8988T (cell line): ENCODE measurements around the gene ARRDC2.
"Not testable (repeated sequence)": the region's sequence is repeated elsewhere in the genome, so short reads cannot be mapped to it uniquely, and the experiment has no call there.

Source experiments
- DNase-seq: peaks from one replicate; pipeline ENCODE4 v3.0.0; 2011

Gene ARRDC2

DNA sequence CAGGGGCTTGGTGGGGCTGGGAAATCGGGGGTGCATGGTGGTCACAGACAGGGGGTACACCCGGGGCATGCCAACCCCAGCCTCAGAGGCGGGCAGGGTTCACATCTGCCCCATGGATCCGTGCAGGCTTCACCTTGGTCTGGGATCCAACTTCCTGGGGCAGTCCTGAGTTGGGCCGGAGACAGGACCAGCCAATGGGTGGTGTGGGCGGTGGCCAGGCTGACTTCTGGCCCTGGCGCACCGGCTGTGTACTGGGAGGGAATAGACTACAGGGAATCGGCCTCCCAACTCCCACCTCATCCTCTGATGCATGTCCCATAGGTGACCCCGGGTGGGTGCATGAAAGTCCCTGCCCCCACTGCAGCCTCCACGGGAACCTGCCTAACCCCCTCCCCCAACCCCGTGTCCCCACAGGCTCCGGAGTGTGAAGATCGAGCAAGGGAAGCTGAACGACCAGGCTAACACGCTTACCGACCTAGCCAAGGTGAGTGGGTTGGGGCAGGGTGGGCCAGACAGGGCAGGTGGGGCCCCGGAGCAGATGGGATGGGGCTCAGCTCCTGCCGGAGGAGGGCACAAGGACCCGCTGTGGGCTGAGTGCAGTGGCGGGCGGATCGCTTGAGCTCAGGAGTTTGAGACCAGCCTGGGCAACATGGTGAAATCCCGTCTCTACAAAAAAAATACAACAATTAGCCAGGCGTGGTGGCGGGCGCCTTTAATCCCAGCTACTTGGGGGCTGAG lies 14.7 kb upstream of the ARRDC2 start:
- DNase-seq = no peak

DNA sequence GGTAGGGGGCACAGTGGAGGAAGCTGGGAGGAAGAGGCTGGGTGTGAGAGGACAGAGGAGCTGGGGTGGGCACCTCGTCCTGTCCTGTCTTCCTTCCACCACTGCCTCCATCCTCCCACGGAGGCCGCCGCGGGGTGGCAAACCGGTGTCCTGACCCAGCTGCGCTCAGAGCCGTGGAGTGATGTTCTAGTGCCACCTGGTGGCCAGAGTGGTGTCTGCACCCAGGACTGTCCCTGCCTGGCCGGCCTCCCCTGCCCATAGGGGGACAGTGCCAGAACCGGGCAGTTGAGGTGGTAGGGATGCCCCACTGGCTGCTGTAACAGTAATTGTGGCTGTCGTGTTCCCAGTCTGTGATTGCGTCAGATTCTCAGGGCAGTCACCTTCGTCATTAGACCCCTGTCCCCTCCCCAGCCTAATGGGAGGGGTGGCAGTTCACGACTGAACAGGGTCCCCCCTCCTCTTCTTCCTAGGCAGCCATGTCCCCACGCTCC lies 11.1 kb upstream of the ARRDC2 start:
- peak; percentile 92 for DNase-seq

DNA sequence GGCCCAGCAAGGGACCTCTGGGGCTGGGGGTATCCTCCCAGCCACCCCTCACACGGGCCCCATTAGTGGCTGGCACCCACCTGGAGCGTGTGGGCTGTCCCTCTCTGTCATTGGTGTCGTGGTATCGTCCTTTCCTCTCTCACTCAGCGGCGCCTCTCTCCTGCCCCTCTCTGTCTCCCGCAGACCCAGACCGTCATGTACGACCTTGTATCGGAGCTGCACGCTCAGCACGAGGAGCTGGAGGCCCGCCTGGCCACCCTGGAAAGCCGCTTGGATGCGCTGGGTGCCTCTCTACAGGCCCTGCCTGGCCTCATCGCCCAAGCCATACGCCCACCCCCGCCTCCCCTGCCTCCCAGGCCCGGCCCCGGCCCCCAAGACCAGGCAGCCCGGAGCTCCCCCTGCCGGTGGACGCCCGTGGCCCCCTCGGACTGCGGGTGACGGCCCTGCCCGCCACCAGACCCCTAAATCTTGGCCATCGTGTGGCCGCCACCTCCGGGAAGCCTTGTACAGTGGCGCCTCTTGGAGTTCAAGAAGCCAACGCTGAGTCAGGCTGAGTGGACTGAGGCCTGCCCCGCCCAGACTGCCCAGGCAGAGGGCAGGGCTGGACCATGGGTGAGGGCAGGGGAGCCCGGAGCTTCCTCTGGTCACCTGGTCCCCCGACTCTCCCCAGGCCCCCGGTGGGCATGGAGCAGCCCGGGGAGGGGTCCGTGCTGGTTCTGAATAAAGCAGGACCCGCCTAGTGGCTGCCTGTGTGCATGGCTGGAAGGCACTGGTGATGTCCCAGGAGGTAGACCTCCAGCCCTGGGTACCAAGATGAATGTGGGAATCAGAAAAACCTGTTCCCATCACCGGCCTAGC lies 9.8 kb upstream of the ARRDC2 start:
- DNase-seq = no peak

DNA sequence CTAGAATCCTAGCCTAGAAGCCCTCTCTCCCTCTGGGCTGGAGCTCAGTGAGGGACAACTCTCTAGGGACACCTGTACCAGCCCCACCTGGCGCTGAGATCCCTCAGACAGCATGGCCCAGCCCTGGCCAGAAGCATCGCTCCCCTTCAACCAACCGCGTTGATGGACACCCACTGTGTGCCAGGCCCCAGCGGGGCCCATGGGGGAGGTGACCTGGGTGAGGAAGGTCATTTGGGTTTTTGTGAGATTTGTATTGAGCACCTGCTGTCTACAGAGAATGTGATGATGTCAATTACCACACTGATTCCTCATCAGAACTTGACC lies 9.2 kb upstream of the ARRDC2 start:
- DNase-seq = no peak

DNA sequence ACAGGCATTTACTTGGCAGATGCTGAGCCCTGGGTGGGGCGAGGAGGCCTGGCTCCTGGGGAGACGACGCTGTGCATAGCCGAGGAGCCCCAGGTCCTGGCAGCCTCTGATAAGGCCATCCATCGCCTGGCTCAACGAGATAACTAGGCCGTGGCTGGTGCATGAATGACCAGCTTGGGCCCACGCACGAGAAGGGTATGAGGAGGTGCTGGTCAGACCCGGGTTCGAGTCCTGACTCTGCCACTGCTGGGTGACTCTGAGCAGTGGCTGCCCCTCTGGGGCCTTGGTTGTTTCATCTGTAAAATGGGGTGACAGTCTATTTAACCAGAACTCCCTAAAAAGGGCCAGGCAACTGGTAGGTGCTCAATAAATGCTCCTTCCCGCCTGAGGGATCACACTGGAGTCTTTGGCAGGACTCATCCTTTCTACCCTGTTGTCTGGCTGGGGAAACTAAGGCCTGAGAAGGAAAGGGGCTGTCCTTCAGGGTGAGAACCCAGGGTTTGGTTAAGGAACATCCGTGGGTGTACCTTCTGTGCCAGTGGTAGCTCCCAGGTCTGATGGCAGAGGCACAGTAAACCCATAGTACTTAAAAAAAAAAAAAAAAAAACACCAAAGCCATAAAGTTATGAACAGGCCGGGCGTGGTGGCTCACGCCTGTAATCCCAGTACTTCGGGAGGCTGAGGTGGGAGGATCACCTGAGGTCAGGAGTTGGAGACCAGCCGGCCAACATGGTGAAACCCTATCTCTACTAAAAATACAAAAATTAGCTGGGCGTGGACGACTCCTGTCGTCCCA lies 8.1 kb upstream of the ARRDC2 start:
- DNase-seq = no peak

DNA sequence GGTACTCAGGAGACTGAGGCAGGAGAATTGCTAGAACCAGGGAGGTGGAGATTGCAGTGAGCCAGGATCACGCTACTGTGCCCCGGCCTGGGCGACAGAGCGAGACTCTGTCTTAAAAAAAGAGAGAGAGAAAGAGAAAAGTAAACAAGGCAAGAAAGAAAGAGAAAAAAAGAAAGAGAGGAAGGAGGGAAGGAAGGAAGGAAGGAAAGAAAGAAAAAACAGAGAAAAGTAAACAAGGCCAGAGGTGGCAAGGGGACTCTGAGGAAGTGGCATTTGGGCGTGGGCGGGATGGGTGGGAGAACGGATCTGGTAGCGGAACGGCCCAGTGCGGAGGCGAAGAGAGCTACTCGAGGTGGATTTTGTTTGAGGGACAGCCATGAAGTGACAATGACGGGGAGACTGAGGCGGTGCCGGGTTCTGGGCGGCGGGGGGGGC lies 7.5 kb upstream of the ARRDC2 start:
- no peak for DNase-seq

DNA sequence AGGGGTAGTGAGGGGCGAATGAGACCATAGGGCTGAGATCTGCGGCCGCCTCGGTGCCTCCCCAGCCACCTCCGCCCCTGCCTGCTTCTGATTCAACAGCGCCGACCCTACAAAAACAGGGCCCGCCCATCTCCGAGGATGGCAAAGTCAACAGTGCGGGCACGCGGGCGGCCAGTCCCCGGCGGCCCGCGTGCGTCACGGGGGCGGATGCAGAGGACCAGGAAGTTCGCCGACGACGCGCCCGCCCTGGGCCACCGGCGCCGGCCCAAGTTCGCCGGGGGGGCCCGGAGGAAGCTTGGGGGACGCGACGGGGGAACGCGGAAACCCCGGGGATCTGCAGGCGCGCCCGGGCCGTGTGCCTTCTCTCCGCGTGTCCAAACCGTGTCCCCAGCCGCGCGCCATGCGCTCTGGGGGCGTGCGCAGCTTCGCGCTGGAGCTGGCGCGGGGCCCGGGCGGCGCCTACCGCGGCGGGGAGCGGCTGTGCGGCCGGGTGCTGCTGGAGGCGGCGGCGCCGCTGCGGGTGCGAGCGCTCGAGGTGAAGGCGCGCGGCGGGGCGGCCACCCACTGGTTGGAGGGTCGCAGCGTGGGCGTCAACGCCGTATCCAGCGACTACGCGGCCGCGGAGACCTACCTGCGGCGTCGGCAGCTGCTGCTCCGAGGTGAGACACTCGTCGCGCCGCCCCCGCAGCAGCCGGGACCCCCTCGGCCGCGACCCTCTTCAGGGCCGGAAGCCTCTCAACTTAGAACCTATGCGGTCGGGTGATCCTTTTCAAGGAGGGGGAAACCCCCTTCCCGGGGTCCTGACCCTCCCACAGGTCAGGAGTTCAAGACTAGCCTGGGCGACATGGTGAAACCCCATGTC lies 6.8 kb upstream of the ARRDC2 start:
- DNase-seq = peak; percentile 95

DNA sequence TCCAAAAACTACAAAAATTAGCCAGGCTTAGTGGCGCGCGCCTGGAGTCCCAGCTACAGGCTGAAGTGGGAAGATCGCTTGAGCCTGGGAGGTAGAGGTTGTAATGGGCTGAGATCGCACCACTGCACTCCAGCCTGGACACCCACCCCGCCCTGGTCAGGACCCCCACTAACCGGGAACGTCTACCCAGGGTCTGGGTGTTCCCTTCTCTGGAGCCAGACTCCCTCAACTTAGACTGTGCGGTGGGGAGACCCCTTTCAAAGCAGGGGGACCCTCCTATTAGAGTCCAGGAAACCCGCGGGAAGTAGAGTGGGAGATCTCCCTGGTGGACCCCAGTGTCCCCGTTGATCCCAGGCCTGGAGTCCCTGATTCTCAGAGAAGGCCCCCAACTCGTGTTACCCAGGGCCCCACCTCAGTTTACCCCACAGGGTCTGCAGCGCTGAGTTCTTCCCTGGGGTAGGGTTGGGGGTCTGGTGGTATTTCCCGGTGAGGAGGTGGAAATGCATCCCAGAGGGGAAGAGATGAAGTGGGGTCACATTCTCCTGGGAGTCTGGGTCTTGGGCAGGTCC lies 6.1 kb upstream of the ARRDC2 start:
- no peak for DNase-seq

DNA sequence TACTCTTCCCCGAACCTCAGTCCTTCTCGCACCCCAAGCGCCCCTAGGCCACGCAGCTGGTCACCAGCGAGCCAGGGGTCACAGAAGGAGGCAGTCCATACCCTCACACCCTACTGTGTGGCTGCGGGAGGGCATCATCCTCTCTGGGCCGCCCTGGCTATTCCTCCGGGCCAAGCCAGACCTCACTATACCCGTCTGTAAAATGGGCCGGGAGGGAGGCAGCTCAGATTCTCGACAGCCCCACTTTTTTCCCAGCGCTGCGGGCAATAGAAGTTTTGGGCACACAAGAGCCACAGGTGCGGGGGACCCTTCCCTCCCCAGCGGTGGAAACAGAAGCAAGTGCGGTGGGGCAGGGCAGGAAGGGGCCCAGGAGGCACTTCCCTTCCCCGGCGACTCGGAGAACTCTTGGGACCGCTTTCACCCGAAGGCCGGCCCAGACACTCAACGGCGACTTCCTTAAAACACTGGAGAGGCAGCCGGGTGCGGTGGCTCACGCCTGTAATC lies 5.6 kb upstream of the ARRDC2 start:
- no peak for DNase-seq

DNA sequence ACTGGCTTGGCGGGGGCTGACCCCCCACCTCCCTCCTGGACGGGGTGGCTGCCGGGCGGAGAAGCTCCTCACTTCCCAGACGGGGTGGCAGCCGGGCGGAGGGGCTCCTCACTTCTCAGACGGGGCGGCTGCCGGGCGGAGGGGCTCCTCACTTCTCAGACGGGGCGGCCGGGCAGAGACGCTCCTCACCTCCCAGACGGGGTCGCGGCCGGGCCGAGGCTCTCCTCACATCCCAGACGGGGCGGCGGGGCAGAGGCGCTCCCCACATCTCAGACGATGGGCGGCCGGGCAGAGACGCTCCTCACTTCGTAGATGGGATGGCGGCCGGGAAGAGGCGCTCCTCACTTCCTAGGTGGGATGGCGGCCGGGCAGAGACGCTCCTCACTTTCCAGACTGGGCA lies 2.2 kb upstream of the ARRDC2 start:
- DNase-seq = not testable (repeated sequence)

DNA sequence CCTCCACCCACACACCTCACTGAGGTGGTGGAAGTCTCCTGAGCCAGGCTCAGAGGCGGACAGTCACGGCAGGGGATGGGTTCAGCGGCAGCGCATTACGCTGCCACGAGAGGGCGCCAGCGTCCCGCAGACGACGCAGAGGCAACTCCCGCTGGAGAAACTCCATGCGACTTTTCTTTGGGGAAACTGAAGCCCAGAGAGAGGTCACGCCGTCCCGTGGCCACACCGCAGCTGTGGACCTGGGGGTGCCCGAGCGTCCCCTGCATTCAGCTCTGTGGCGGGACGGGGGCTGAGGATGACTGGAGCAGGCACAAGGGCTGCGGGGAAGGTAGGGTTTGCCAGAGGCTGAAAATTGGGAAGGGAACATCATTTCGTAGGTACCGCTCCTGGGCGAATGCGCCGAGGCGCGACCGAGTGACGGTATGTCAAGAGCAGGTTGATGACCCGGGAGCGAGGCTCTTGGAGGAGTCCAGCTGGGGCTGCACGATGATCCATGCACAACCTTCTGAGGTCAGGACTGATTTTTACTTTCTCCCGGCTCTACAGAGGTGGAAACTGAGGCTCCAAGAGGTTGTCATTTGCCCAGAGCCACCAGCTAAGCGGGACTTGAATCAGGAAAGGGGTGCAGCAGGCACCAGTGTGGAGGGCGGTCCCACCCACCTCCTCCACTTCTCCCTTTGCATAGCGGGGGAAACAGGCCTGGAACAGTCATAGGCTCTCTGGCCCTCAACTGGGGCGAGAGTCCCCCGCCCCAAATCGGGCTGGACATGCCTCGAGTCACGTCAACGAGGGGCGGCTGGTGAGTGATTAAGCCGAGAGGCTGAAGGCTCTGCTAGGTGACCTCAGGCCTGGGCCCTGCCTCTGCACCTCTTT lies 690 bp upstream of the ARRDC2 start:
- peak; percentile 98 for DNase-seq

DNA sequence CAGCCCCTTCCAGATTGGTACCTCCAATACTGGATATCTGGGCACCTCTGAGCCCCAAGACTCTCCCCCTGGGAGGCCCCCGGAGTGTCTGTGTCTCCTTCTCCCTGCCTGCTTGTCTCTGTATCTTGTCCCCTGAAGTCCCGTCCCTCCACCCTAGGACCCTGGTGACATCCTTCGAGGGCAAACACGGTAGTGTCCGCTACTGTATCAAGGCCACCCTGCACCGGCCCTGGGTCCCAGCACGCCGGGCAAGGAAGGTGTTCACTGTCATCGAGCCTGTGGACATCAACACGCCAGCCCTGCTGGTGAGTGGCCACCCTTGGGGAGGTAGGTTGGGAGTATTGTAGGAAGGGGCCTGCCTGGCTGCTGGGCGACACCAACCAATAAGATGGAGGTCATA lies 844 bp downstream of the ARRDC2 start:
- DNase-seq = no peak

DNA sequence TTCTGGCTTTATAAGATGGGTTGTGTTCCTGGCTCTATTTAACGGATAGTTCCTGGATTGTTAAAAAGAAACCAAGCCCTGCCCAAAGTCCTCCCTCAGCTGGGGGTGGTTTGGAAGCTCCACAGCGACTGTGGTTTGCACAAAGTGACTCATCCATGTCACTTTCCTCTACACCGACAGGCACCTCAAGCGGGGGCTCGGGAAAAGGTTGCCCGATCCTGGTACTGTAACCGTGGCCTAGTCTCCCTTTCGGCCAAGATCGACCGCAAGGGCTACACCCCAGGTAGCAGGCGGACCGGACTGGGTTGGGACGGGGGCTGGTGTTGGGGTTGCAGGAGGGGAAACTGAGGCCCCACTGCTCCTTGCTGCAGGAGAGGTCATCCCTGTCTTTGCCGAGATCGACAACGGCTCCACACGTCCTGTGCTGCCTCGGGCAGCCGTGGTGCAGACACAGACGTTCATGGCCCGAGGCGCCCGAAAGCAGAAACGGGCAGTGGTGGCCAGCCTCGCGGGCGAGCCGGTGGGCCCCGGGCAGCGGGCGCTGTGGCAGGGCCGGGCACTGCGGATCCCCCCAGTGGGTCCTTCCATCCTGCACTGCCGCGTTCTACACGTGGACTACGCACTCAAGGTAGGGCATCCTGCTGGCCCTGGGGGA lies 1.6 kb downstream of the ARRDC2 start:
- DNase-seq = no peak

DNA sequence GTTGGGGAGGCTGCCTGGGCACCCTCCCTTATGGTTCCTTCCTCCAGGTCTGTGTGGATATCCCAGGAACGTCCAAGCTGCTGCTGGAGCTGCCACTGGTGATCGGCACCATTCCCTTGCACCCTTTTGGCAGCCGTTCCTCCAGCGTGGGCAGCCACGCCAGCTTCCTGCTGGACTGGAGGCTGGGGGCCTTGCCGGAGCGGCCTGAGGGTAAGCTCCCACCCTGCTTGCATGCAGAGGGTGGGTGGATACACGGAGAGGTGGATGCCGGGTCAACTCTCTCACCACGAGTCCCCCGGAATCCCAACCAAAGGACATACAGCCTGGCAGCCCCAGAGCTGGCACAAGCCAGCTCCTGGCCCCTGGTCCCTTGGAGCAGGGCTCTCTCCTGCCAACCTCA lies 2.2 kb downstream of the ARRDC2 start:
- no peak for DNase-seq

DNA sequence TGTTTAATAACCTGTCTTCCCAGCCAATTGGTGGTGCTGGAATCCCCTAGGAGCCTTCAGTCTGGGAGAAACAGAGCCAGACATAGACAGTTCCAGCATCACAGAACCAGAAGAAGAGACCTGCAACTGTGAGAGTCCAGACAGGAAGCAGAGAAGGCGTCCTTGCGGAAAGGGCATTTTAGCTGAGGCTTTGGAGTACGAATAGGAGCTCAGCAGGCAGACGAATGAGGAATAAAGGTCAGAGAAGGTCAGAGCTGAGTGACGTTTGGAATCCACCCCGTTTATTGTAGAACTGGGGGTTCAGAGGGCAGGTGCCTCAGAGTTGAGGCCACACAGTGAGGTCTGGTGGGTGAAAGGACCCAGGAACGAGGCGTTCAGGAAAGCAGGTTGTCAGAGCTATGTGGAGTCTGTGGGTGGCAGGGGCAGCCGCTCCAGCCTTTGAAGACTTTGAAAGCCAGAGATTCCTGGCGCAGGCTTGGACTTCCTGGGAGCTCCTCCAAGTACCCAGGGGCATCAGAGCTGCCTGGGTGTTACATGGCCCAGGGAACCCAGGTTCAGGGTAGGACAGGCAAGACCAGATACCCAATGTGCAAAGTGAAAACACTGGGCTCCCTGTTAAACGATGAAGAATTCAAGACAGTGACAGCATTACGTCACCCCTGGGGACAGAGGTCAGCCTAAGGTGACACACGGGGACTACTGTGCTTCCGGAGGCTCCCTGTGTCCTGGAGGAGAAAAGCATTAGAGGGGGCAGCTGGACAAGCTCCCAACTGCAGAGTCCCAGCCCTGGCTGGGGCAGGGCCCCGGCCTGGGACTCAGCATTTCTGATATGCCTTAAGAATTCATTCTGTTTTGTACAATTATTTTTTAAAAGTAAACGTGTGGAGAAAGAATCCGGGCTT lies 5.5 kb downstream of the ARRDC2 start:
- no peak for DNase-seq

DNA sequence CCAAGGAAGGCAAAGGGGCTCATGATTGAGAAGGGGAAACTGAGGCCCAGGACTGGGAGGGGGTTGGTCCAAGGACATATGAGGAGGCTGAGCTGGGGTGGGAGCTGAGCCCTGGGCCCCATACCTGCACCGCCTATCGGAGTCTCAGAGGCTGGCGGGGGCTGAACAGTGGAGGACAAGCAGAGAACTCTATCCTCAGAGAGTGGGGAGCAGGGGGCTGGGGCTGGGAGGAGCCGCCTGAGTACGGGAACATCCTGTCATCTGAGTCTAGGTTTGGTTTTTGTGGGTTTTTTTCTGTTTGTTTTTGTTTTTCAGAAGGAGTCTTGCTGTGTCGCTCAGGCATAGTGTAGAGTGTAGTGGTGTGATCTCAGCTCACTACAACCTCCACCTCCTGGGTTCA lies 6.2 kb downstream of the ARRDC2 start:
- DNase-seq = no peak

DNA sequence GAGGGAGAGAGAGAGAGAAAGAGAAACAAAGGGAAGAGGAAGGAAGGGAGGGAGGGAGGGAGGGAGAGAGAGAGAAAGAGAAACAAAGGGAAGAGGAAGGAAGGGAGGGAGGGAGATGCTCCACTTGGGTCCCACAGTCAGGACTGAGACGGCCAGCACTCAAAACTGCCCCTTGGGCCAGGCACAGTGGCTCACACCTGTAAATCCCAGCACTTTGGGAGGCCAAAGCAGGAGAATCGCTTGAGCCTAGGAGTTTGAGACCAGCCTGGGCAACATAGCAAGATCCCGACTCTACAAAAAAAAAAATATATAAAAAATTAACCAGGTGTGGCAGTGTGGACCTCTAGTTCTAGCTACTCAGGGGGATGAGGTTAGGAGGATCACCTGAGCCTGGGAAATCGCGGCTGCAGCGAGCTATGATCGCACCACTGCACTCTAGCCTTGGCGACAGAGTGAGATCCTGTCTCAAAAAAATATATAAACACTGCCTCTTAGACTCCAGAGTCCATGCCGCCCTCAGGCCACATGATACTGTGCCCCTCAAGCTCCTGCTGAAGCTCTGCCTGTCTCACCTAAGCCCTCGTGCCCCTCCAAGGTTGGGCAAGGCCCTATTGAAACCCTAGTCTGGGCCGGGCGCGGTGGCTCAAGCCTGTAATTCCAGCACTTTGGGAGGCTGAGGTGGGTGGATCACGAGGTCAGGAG lies 8.4 kb downstream of the ARRDC2 start:
- DNase-seq = no peak

DNA sequence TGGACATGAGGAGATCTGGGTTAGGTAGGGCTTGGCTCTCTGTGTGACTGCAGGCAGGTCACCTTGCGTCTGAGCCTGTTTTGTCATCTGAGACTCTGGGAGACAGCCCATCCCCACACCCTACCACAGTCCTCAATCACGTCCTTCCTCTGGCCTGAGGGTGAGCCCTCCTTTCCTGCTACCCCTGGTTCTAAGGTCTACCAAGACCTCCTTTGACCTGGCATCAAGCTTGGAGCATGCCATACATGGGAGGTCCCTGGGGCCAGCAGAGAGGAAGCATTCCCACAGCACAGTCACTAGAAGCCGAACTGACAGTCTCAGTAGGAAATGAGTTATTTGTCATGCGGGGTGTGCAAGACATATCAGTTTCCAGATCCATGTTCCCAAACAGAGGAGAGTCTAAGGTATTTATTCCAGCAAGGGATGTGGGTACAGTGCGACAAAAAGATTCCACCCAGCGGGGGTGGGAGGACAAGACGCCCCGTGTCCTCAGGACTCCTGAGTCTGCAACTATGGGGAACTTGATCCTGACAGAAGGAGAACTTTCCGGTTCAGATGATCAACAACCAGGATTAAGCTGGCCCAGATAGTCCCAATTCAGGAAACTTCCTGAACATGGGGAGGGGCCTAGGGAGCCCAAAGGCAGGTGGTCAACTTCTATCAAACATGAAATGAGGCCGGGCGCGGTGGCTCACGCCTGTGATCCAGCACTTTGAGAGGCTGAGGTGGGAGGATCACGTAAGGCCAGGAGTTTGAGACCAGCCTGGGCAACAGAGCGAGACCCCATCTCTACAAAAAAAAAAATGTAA lies 9.5 kb downstream of the ARRDC2 start:
- no peak for DNase-seq
